Adrenal gland (tissue), 12 donors: ENCODE data around the gene E2F7. TPM values are rescaled to one million over a fixed set of nuclear protein-coding genes. Genes with fewer than 3 reads are reported as not detected.

Source experiments
- DNase-seq, 7 donors: peaks; one replicate each; pipeline ENCODE4 v3.0.0-alpha.2; 2019 to 2020
- H3K27ac ChIP-seq, 5 donors: fragments of 200-600 bp; sonication (generic) in 4 of 5; 1 replicate in 3 of 5; 2 replicates in 2 of 5; pipeline versions ENCODE4 v1.5.1 to v1.8.0; 2016 to 2020; ENCODE audit warnings: mild to moderate bottlenecking in 1 of 5
- H3K27me3 ChIP-seq: fragments of 200-600 bp; 2 replicates; pipeline ENCODE4 v1.8.0; 2021
- H3K36me3 ChIP-seq, 2 donors: fragments of 200-600 bp; replicated peaks in 1 of 2; 1 replicate in 1 of 2; 2 replicates in 1 of 2; pipeline versions ENCODE4 v1.5.1 to v1.8.0; 2018 to 2022
- H3K4me1 ChIP-seq, 2 donors: fragments of 200-600 bp; replicated peaks in 1 of 2; 1 replicate in 1 of 2; 2 replicates in 1 of 2; pipeline versions ENCODE4 v1.5.1 to v1.8.0; 2018 to 2021
- H3K4me3 ChIP-seq, 4 donors: fragments of 200-600 bp; sonication (generic) in 3 of 4; one replicate each; pipeline ENCODE4 v1.5.1; 2016 to 2018
- H3K9me3 ChIP-seq, 3 donors: fragments of 200-600 bp; sonication (generic) in 1 of 3; replicated peaks in 1 of 3; 1 replicate in 2 of 3; 2 replicates in 1 of 3; pipeline versions ENCODE4 v1.5.1 to v1.8.0; 2016 to 2021
- POLR2A ChIP-seq, 2 donors: fragments of 450-650 bp; IDR thresholded peaks; one replicate each; pipeline ENCODE4 v1.6.1; 2017; ENCODE audit warnings: antibody characterized with exemption in 2 of 2, mild to moderate bottlenecking in 2 of 2, moderate library complexity in 1 of 2
- WGBS, 4 donors: extraction: QIAGEN DNeasy Blood & Tissue Kit in 2 of 4; methylation state at CpG; one replicate each; pipeline versions ENCODE4 v1.1.5 to v1.1.7; 2013 to 2017; 5-methylcytosine and 5-hydroxymethylcytosine counted together
- intact Hi-C, 2 donors: fragments of 100-400 bp; cut with DNase I; formaldehyde crosslinking; loops; one replicate each; pipeline versions ENCODE4 v1.14.1 to v1.15.0; 2022 to 2023
- polyA plus RNA-seq, 3 donors: library from polyadenylated mRNA; stranded (reverse); fragments of 200-250 nt in 2 of 3; fragments of 350-450 nt in 1 of 3; fragmentation: Illumina TruSeq in 1 of 3; extraction: RNeasy Lipid Tissue Mini Kit (QIAGEN cat#74804) in 1 of 3; gene quantifications; one replicate each; pipeline ENCODE4 v1.2.3, GENCODE V29; 2013 to 2014
- total RNA-seq, 9 donors: library from RNA; depleted of rRNA in 4 of 9; stranded (reverse); fragments of >200 nt in 4 of 9; fragments of 120-200 nt in 1 of 9; fragmentation: NEBNext Ultra II Directional in 1 of 9; extraction: Animal tissue kit (Norgen Biotek cat#: 25700) in 1 of 9; gene quantifications; one replicate each; pipeline versions ENCODE4 v1.1.0 to v1.2.4, GENCODE V29; 2013 to 2023
- TF ChIP-seq, protein P1 (sequence below), 6 experiments: fragments of 450-650 bp in 4 of 6; fragments of 200-600 bp in 2 of 6; sonication (generic) in 1 of 6; IDR thresholded peaks; 1 replicate in 5 of 6; 2 replicates in 1 of 6; pipeline versions ENCODE4 v1.5.1 to v1.8.0; 2016 to 2021; ENCODE audit warnings: antibody characterized with exemption in 6 of 6, mild to moderate bottlenecking in 2 of 6, moderate library complexity in 1 of 6
- donor health status: healthy with polysubstance abuse.
- donor health status: Bipolar disorder and iron deficiency.
- donor health status: DM: yes; HTN: yes; CAD: no.
- donor health status: DM: no; HTN: no; CAD: no.
- donor health status: DM: no; HTN: no; CAD: no.
- donor health status: DM: yes; HTN: yes; CAD: no.

E2F7 gene
- total and polyA plus RNA-seq, 12 donors = 0.07 to 2.7 (median 0.29) TPM; not detected in 3

- H3K27ac ChIP-seq = no peak overlapping the region
- intact Hi-C loops = no loop called here
- TF ChIP-seq POLR2A (IDR thresholded peaks at IDR 0.05) = no peak
- TF ChIP-seq, protein P1, sequence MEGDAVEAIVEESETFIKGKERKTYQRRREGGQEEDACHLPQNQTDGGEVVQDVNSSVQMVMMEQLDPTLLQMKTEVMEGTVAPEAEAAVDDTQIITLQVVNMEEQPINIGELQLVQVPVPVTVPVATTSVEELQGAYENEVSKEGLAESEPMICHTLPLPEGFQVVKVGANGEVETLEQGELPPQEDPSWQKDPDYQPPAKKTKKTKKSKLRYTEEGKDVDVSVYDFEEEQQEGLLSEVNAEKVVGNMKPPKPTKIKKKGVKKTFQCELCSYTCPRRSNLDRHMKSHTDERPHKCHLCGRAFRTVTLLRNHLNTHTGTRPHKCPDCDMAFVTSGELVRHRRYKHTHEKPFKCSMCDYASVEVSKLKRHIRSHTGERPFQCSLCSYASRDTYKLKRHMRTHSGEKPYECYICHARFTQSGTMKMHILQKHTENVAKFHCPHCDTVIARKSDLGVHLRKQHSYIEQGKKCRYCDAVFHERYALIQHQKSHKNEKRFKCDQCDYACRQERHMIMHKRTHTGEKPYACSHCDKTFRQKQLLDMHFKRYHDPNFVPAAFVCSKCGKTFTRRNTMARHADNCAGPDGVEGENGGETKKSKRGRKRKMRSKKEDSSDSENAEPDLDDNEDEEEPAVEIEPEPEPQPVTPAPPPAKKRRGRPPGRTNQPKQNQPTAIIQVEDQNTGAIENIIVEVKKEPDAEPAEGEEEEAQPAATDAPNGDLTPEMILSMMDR (IDR thresholded peaks at IDR 0.05) = no peak
- no peaks in the 10 kb centered on the region for H3K27me3 ChIP-seq
- no peak overlapping the region for H3K4me3 ChIP-seq
- no peaks in the 10 kb centered on the region for H3K36me3 ChIP-seq
- 89 to 97% (median 96%) methylated on average over 8 of the region's 8 CpGs for WGBS, 4 donors
- H3K4me1 ChIP-seq = no peaks in the 10 kb centered on the region
- peaks cover 0 to 7% (median 0%) of the 10 kb centered on the region in 3 donors for H3K9me3 ChIP-seq
- DNase-seq = no peak
These were observed 22.5 kb downstream of the E2F7 start for GRCh38 chr12:77042833-77043232.

DNA sequence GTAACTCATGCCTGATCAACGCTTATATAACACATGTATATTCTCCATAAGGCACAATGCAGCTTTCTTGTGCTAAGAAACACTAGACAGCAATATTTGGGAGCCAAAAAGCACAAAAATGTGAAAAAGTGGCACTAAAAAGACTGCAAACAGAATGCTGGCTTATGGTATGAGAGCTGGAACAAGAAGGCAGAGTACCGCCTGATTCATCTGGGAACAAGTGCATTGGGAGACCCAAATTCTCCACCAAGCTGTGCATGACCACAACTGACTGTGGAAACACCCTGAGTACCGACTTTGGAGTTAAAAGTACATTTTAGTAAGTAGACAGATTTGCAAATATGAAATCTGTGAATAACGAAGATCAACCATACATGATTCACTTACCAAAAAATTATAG lies 25.1 kb downstream of the E2F7 start:
- TF ChIP-seq, protein P1 (IDR thresholded peaks at IDR 0.05) = no peak
- TF ChIP-seq POLR2A (IDR thresholded peaks at IDR 0.05) = no peak
- no peaks in the 10 kb centered on the region for H3K36me3 ChIP-seq
- no peaks in the 10 kb centered on the region for H3K27me3 ChIP-seq
- H3K9me3 ChIP-seq = peaks cover 0 to 7% (median 0%) of the 10 kb centered on the region in 3 donors
- DNase-seq = no peak
- H3K27ac ChIP-seq = no peak overlapping the region
- 93 to 99% (median 97%) methylated on average over 4 of the region's 4 CpGs for WGBS, 4 donors
- H3K4me1 ChIP-seq = no peaks in the 10 kb centered on the region
- H3K4me3 ChIP-seq = no peak overlapping the region
- intact Hi-C loops = no loop called here

- Histone ChIP-seq H3K36me3 (no peaks in the 10 kb centered on the region), H3K27me3 (no peaks in the 10 kb centered on the region), H3K4me1 (no peaks in the 10 kb centered on the region), H3K4me3 (no peak overlapping the region), H3K27ac (no peak overlapping the region), H3K9me3 (peaks cover 0 to 7% (median 0%) of the 10 kb centered on the region in 3 donors)
- no peak for TF ChIP-seq POLR2A (IDR thresholded peaks at IDR 0.05)
- TF ChIP-seq, protein P1 (IDR thresholded peaks at IDR 0.05) = no peak
- intact Hi-C loops = no loop called here
- 88 to 94% (median 91%) methylated on average over 1 of the region's 1 CpG for WGBS, 4 donors
- DNase-seq = no peak
These were observed 30.1 kb downstream of the E2F7 start for GRCh38 chr12:77035226-77035625.

GRCh38 chr12:77033658-77034536 lies 31.5 kb downstream of the E2F7 start:
- intact Hi-C loops = no loop called here
- H3K36me3 ChIP-seq = no peaks in the 10 kb centered on the region
- no peaks in the 10 kb centered on the region for H3K27me3 ChIP-seq
- H3K4me3 ChIP-seq = no peak overlapping the region
- no peaks in the 10 kb centered on the region for H3K4me1 ChIP-seq
- H3K9me3 ChIP-seq = peaks cover 0 to 7% (median 0%) of the 10 kb centered on the region in 3 donors
- no peak overlapping the region for H3K27ac ChIP-seq
- WGBS, 4 donors = 90 to 96% (median 95%) methylated on average over 9 of the region's 9 CpGs
- DNase-seq = no peak
- TF ChIP-seq, protein P1 (IDR thresholded peaks at IDR 0.05) = no peak
